GM19238 (cell line): ENCODE data around the gene EFCAB5.

Experiments used
- DNase-seq: peaks from one replicate; pipeline ENCODE4 v3.0.0; 2011; ENCODE audit warnings: low spot score; ENCODE audit not compliant: insufficient read length

EFCAB5 gene

DNA sequence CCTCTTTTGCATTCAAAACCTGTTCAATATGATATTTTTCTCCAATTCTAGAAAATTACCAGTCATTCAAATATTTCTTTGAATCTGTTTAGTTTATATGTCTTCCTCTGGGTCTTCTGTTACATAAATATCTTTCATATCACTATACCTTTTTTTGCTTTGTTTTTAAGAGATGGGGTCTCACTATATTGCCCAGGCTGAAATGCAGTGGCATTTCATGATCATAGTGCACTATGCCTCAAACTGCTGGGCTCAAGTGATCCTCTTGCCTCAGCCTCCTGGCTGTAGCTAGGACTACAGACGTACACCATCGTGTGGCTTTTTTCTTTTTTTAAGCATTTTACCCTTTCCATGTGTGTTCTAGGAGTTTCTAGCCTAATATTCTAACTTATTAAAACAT, 214.0 kb downstream of the EFCAB5 start:
- no peak for DNase-seq
